ENCODE measurements around the gene PPP1R12B. TPM values are rescaled to one million over a fixed set of nuclear protein-coding genes. Genes with fewer than 3 reads are reported as not detected.
"Not testable (repeated sequence)": the region's sequence is repeated elsewhere in the genome, so short reads cannot be mapped to it uniquely, and the experiment has no call there.

The PPP1R12B gene
- total RNA-seq, 2 experiments from 2014 or later = 26.9 to 27.7 TPM

- ATAC-seq (ENCODE audit: low read depth); H3K27ac Mint-ChIP-seq; H3K4me1 Mint-ChIP-seq: not testable (repeated sequence)
These were observed 72.1 kb downstream of the PPP1R12B start for GRCh38 chr1:202420422-202421094.

GRCh38 chr1:202422709-202423108, 74.2 kb downstream of the PPP1R12B start:
- H3K9me3 Mint-ChIP-seq; DNase-seq; H3K27ac Mint-ChIP-seq; ATAC-seq (ENCODE audit: low read depth); H3K27me3 Mint-ChIP-seq; H3K4me1 Mint-ChIP-seq; POLR2A ChIA-PET; H3K4me3 Mint-ChIP-seq; H3K36me3 Mint-ChIP-seq: not testable (repeated sequence)

More at GRCh38 chr1:202420422-202421094, 72.1 kb downstream of the PPP1R12B start:
- H3K27me3 Mint-ChIP-seq, POLR2A ChIA-PET, H3K4me3 Mint-ChIP-seq, H3K9me3 Mint-ChIP-seq, DNase-seq, H3K36me3 Mint-ChIP-seq: not testable (repeated sequence)

GRCh38 chr1:202424260-202424659, 75.8 kb downstream of the PPP1R12B start:
- ATAC-seq (ENCODE audit: low read depth); H3K36me3 Mint-ChIP-seq; POLR2A ChIA-PET; H3K27ac Mint-ChIP-seq; DNase-seq; H3K4me3 Mint-ChIP-seq; H3K4me1 Mint-ChIP-seq; H3K9me3 Mint-ChIP-seq; H3K27me3 Mint-ChIP-seq: not testable (repeated sequence)

- ATAC-seq (ENCODE audit: low read depth); H3K4me1 Mint-ChIP-seq; H3K27me3 Mint-ChIP-seq; POLR2A ChIA-PET; H3K4me3 Mint-ChIP-seq; H3K9me3 Mint-ChIP-seq; DNase-seq; H3K27ac Mint-ChIP-seq: not testable (repeated sequence)
- H3K36me3 Mint-ChIP-seq = peaks cover 11% of the 10 kb centered on the region
These were observed 81.6 kb downstream of the PPP1R12B start for GRCh38 chr1:202430111-202430510.

- ATAC-seq (ENCODE audit: low read depth); H3K4me3 Mint-ChIP-seq; H3K27ac Mint-ChIP-seq; DNase-seq; POLR2A ChIA-PET; H3K4me1 Mint-ChIP-seq; H3K9me3 Mint-ChIP-seq; H3K27me3 Mint-ChIP-seq: not testable (repeated sequence)
- peaks cover 11% of the 10 kb centered on the region for H3K36me3 Mint-ChIP-seq
These were observed 83.8 kb downstream of the PPP1R12B start for GRCh38 chr1:202432338-202432737.

- H3K27ac Mint-ChIP-seq = no peak overlapping the region
- ATAC-seq (ENCODE audit: low read depth) (no peak), DNase-seq (no peak)
- POLR2A ChIA-PET = no interaction called here
- H3K4me3 Mint-ChIP-seq = no peak overlapping the region
- H3K36me3 Mint-ChIP-seq = peaks cover 11% of the 10 kb centered on the region
- H3K4me1 Mint-ChIP-seq = no peaks in the 10 kb centered on the region
- H3K9me3 Mint-ChIP-seq = no peaks in the 10 kb centered on the region
- H3K27me3 Mint-ChIP-seq = no peaks in the 10 kb centered on the region
These were observed 84.9 kb downstream of the PPP1R12B start for GRCh38 chr1:202433155-202434043.

GRCh38 chr1:202434059-202434458, 85.6 kb downstream of the PPP1R12B start:
- Mint-ChIP-seq H3K4me3 (no peak overlapping the region), H3K9me3 (no peaks in the 10 kb centered on the region), H3K27ac (no peak overlapping the region), H3K27me3 (no peaks in the 10 kb centered on the region), H3K36me3 (peaks cover 11% of the 10 kb centered on the region), H3K4me1 (no peaks in the 10 kb centered on the region)
- no peak for DNase-seq
- POLR2A ChIA-PET = no interaction called here
- ATAC-seq (ENCODE audit: low read depth) = no peak

- ATAC-seq (ENCODE audit: low read depth) (no peak), DNase-seq (no peak)
- Mint-ChIP-seq H3K27me3 (no peaks in the 10 kb centered on the region), H3K27ac (no peak overlapping the region), H3K9me3 (no peaks in the 10 kb centered on the region), H3K4me1 (no peaks in the 10 kb centered on the region), H3K36me3 (peaks cover 11% of the 10 kb centered on the region), H3K4me3 (no peak overlapping the region)
- POLR2A ChIA-PET = no interaction called here
These were observed 90.1 kb downstream of the PPP1R12B start for GRCh38 chr1:202438393-202439174.

GRCh38 chr1:202439308-202439707, 90.8 kb downstream of the PPP1R12B start:
- no peaks in the 10 kb centered on the region for H3K9me3 Mint-ChIP-seq
- DNase-seq (no peak), ATAC-seq (ENCODE audit: low read depth) (no peak)
- no peaks in the 10 kb centered on the region for H3K27me3 Mint-ChIP-seq
- H3K4me1 Mint-ChIP-seq = no peaks in the 10 kb centered on the region
- POLR2A ChIA-PET = no interaction called here
- no peak overlapping the region for H3K27ac Mint-ChIP-seq
- H3K36me3 Mint-ChIP-seq = peaks cover 10% of the 10 kb centered on the region
- no peak overlapping the region for H3K4me3 Mint-ChIP-seq

GRCh38 chr1:202448140-202448539, 99.6 kb downstream of the PPP1R12B start:
- DNase-seq; ATAC-seq (ENCODE audit: low read depth); H3K27me3 Mint-ChIP-seq; H3K27ac Mint-ChIP-seq; H3K4me3 Mint-ChIP-seq; H3K4me1 Mint-ChIP-seq; POLR2A ChIA-PET; H3K9me3 Mint-ChIP-seq: not testable (repeated sequence)
- peaks cover 24% of the 10 kb centered on the region for H3K36me3 Mint-ChIP-seq

- H3K4me1 Mint-ChIP-seq; H3K9me3 Mint-ChIP-seq; H3K4me3 Mint-ChIP-seq; H3K27me3 Mint-ChIP-seq; ATAC-seq (ENCODE audit: low read depth); POLR2A ChIA-PET; DNase-seq; H3K27ac Mint-ChIP-seq: not testable (repeated sequence)
- H3K36me3 Mint-ChIP-seq = peaks cover 21% of the 10 kb centered on the region
These were observed 103.1 kb downstream of the PPP1R12B start for GRCh38 chr1:202451641-202452040.

GRCh38 chr1:202452508-202452907, 104.0 kb downstream of the PPP1R12B start:
- no peak for DNase-seq
- no peak overlapping the region for H3K4me3 Mint-ChIP-seq
- H3K27me3 Mint-ChIP-seq = no peaks in the 10 kb centered on the region
- H3K27ac Mint-ChIP-seq = no peak overlapping the region
- no peak for ATAC-seq (ENCODE audit: low read depth)
- H3K4me1 Mint-ChIP-seq = peaks cover 3% of the 10 kb centered on the region
- peaks cover 21% of the 10 kb centered on the region for H3K36me3 Mint-ChIP-seq
- POLR2A ChIA-PET = no interaction called here
- H3K9me3 Mint-ChIP-seq = no peaks in the 10 kb centered on the region

- ATAC-seq (ENCODE audit: low read depth); H3K36me3 Mint-ChIP-seq; H3K4me1 Mint-ChIP-seq; H3K9me3 Mint-ChIP-seq; DNase-seq; H3K4me3 Mint-ChIP-seq; H3K27ac Mint-ChIP-seq; H3K27me3 Mint-ChIP-seq; POLR2A ChIA-PET: not testable (repeated sequence)
These were observed 108.1 kb downstream of the PPP1R12B start for GRCh38 chr1:202456372-202457169.

Data from activated naive CD8-positive, alpha-beta T cell treated with anti-CD3 and anti-CD28 coated beads, Interleukin-2, amount 10 ng/mL, durations not matched to agents 7 days and 5 days (primary cell).